BJ (cell line): ENCODE measurements around the gene JAKMIP1. TPM values are rescaled to one million over a fixed set of nuclear protein-coding genes. Genes with fewer than 3 reads are reported as not detected.

Source experiments
- CTCF ChIA-PET: fragments of 350-600 bp; formaldehyde crosslinking; extraction: SDS; loops from one replicate; lab custom pipeline; 2021; ENCODE audit warnings: antibody characterized with exemption, inconsistent platforms; lab: Yijun Ruan, JAX
- POLR2A ChIA-PET: fragments of 300-600 bp; sonication (Branson Sonifier 250); formaldehyde crosslinking; extraction: SDS; loops from one replicate; lab custom pipeline; 2021; ENCODE audit warnings: antibody characterized with exemption; lab: Charles Lee
- DNase-seq: peaks from one replicate; pipeline ENCODE4 v3.0.0-alpha.2; 2011; ENCODE audit warnings: low read depth
- H3K27me3 ChIP-seq: 2 replicates; pipeline ENCODE4 v1.6.0; 2011; ENCODE audit warnings: low read length; ENCODE audit not compliant: control insufficient read depth, insufficient read depth
- H3K36me3 ChIP-seq: 2 replicates; pipeline ENCODE4 v1.5.1; 2011; ENCODE audit warnings: low read length; ENCODE audit not compliant: control insufficient read depth, insufficient read depth
- H3K4me3 ChIP-seq: 2 replicates; pipeline ENCODE4 v1.5.1; 2011; ENCODE audit warnings: low read depth, mild to moderate bottlenecking, control low read depth, low read length
- polyA plus RNA-seq: library from polyadenylated mRNA; depleted of rRNA; stranded (reverse); fragments of >200 nt; gene quantifications from 2 replicates; pipeline ENCODE4 v1.2.3, GENCODE V29; 2011
- TF ChIP-seq, protein P1 (sequence below): IDR thresholded peaks from 2 replicates; pipeline ENCODE4 v1.5.1; 2011; ENCODE audit warnings: low read depth, mild to moderate bottlenecking, control low read depth, inconsistent platforms, low read length, moderate library complexity; ENCODE audit not compliant: insufficient read depth

JAKMIP1 gene
- polyA plus RNA-seq, 1 experiment = not detected

DNA sequence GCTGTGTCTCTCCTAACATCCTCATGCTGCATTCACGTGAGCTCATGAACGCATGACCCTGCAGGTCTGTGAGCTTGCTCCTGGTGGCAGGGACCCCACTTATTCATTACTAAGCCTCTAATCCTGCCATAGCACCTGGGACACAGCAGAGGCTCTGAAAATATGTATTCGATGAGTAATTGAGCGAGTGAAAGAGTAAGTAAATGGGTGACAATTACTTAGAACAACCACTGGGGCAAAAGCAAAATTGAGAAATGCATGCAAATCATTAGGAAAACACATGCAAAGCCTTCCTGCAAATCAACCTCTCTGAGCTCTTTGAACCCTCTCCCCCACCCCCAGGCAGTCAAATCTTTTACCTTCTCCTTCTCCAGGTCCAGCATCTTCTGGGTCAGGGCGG is 158.5 kb downstream of the JAKMIP1 start:
- Histone ChIP-seq H3K36me3 (no peaks in the 10 kb centered on the region), H3K27me3 (no peaks in the 10 kb centered on the region), H3K4me3 (no peak overlapping the region)
- TF ChIP-seq, protein P1, sequence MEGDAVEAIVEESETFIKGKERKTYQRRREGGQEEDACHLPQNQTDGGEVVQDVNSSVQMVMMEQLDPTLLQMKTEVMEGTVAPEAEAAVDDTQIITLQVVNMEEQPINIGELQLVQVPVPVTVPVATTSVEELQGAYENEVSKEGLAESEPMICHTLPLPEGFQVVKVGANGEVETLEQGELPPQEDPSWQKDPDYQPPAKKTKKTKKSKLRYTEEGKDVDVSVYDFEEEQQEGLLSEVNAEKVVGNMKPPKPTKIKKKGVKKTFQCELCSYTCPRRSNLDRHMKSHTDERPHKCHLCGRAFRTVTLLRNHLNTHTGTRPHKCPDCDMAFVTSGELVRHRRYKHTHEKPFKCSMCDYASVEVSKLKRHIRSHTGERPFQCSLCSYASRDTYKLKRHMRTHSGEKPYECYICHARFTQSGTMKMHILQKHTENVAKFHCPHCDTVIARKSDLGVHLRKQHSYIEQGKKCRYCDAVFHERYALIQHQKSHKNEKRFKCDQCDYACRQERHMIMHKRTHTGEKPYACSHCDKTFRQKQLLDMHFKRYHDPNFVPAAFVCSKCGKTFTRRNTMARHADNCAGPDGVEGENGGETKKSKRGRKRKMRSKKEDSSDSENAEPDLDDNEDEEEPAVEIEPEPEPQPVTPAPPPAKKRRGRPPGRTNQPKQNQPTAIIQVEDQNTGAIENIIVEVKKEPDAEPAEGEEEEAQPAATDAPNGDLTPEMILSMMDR = no peak
- DNase-seq = no peak
- ChIA-PET POLR2A (no interaction called here), CTCF (interaction anchor here (0.7 kb wide), 1 partner anchor 8 kb away, joined by 3 read pairs; no protein-coding TSS in a partner anchor)

DNA sequence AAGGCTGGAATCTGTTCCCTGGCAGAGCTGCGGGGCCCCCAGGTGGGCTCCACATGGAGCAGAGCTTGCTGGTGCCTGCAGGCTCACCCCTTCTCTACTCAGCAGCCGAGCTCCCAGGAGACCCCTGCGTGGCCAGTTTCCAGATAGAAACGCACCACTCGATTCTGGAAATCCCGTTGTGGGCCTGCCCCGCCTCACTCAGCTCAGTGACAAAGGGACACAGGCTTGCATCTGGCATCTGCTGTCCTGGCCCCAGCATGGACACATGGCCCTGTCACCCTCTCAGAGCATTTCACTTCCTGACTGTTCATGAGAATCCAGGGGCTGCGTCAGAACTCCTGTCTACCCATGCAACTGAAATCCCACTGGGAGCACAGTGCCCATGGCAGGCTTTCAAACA is 161.6 kb downstream of the JAKMIP1 start:
- POLR2A ChIA-PET = no interaction called here
- Histone ChIP-seq H3K36me3 (no peaks in the 10 kb centered on the region), H3K4me3 (no peak overlapping the region), H3K27me3 (no peaks in the 10 kb centered on the region)
- CTCF ChIA-PET = no interaction called here
- TF ChIP-seq, protein P1 = no peak
- DNase-seq = no peak

DNA sequence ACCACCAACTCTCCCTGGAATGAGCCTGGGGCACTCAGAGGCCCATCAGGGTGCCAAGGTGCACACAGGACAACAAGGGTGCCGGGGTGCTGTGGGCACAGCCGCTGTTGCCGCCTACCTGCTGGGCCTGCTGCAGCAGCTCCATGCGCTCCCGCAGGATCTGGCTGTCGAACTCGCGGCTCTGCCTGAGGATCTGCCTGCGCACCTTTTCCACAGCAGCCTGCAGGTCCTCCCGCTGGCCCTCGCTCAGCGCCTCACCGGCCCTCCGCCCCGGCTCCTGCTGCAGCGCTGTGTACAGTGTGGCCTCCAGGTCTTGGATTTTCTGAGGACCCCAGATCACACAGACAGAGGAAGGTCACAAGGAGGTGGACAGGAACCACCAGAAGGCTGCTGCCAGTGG is 164.6 kb downstream of the JAKMIP1 start:
- CTCF ChIA-PET = no interaction called here

DNA sequence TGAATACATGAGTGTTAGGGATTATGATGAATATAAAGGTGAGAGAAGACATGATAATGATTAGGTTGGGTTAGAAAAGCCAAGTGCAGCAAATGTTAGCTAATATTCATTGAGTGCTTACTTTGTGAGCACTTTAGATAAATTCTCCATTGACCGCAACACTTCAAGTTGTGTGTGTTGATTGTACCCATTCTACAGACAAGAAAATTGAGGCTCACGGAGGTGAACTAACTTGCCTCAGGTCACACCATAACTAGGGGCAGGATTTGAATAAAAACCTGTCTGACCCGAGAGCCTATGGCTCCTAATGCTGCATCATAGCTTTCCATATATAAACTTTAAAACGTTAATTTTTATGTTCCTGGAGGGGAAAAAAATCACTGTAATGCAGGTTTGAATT is 167.0 kb downstream of the JAKMIP1 start:
- POLR2A ChIA-PET = no interaction called here
- TF ChIP-seq, protein P1 = no peak
- DNase-seq = no peak
- H3K27me3 ChIP-seq = no peaks in the 10 kb centered on the region; the same call in 1 of the 2 replicates
- CTCF ChIA-PET = interaction anchor here (1.5 kb wide), 1 partner anchor 13 kb away, joined by 5 read pairs; no protein-coding TSS in a partner anchor
- H3K36me3 ChIP-seq = no peaks in the 10 kb centered on the region
- no peak overlapping the region for H3K4me3 ChIP-seq

More for the DNA sequence above, 164.6 kb downstream of the JAKMIP1 start:
- no peak for DNase-seq
- H3K36me3 ChIP-seq = no peaks in the 10 kb centered on the region
- TF ChIP-seq, protein P1 = no peak
- H3K27me3 ChIP-seq = no peaks in the 10 kb centered on the region
- POLR2A ChIA-PET = no interaction called here
- H3K4me3 ChIP-seq = no peak overlapping the region

DNA sequence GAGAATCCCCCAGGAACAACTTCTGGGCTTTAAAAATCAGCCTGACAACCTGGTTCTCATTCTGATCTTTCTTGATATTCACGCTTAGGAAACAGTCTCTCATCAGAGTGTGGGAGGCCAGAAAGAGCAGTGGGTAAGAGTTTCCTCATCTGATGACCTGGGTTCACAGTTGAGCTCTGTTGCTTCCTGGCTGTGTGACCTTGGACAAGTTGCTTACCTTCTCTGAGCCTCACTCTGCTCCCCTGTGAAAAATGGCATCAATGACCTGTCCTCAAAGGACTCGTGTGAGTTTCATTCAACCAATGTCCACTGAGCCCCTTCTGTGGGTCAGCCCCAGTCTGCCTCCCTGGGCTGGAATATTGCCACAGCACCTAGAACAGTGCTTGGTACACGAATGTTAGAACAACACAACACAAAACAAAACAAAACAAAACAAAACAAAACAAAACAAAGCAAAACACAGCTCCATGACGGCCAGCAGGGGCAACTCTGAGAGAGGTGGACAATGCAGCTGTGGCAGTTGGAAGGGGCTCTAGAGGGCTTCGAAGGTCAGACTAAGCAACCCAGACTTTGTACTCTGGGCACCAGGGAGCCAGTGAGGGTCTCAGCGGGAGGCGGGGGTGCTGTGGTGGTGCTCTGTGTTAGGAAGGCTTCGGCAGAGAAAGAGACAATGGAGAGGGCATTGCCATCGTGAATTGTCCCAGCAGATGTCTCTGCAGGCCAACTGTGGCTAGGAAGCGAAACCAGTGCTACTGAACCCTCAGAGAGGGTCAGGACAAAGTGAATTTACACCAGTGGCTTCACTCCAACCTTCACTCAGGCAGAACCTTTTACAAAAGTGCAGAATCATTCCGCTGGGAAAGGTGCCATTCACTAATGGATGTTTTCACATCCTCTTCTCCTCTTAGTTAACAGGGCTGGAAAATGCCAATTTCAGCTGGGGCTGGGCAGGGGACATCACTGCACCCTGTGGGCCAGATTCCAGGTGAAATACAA is 167.8 kb downstream of the JAKMIP1 start:
- ChIA-PET CTCF (interaction anchor here (1.0 kb wide), 1 partner anchor 13 kb away, joined by 4 read pairs; no protein-coding TSS in a partner anchor), POLR2A (no interaction called here)
- no peak for DNase-seq
- no peak overlapping the region for H3K4me3 ChIP-seq
- TF ChIP-seq, protein P1 = no peak
- H3K36me3 ChIP-seq = no peaks in the 10 kb centered on the region
- no peaks in the 10 kb centered on the region; the same call in 1 of the 2 replicates for H3K27me3 ChIP-seq
